PC-9 (cell line): ENCODE data around the gene DENND1A.

Source experiments
- EZH2 ChIP-seq: fragments of 200-600 bp; sonication (generic); IDR thresholded peaks from 2 replicates; pipeline ENCODE4 v1.8.0; 2017; ENCODE audit warnings: antibody characterized with exemption, low read depth
- TF ChIP-seq, protein P1 (sequence below): fragments of 200-600 bp; sonication (generic); conservative IDR thresholded peaks from 2 replicates; pipeline ENCODE4 v1.6.1; 2017; ENCODE audit warnings: mixed run types, antibody characterized with exemption, mild to moderate bottlenecking, moderate library complexity

DNA sequence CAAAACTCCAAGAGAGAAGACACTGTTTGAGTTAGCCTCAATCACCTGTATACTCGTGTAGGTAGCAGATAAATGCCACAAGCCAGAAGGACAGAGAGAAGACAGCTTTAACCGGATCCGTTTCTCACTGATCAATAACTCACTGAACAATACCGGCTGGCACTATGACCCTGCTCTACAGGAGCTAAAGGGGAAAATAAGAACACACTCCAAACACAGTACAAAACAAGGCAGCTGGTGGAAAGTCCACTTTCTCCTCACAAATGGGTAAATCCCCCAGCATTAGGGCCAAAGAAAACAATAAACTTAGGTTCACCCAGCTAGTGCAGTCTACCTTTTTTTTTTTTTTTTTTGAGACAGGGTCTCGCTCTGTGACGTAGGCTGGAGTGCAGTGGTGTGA lies 404.5 kb downstream of the DENND1A start:
- TF ChIP-seq, protein P1, sequence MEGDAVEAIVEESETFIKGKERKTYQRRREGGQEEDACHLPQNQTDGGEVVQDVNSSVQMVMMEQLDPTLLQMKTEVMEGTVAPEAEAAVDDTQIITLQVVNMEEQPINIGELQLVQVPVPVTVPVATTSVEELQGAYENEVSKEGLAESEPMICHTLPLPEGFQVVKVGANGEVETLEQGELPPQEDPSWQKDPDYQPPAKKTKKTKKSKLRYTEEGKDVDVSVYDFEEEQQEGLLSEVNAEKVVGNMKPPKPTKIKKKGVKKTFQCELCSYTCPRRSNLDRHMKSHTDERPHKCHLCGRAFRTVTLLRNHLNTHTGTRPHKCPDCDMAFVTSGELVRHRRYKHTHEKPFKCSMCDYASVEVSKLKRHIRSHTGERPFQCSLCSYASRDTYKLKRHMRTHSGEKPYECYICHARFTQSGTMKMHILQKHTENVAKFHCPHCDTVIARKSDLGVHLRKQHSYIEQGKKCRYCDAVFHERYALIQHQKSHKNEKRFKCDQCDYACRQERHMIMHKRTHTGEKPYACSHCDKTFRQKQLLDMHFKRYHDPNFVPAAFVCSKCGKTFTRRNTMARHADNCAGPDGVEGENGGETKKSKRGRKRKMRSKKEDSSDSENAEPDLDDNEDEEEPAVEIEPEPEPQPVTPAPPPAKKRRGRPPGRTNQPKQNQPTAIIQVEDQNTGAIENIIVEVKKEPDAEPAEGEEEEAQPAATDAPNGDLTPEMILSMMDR, result no peak
- TF ChIP-seq EZH2, result no peak
